Neuron (in vitro differentiated cells): Measurements from ENCODE around the gene SPRING1.

Experiments
- H2AFZ ChIP-seq: one replicate; pipeline ENCODE4 v1.6.1; 2013; ENCODE audit warnings: low read depth, mild to moderate bottlenecking, inconsistent platforms, low read length, moderate library complexity
- H3K27me3 ChIP-seq: one replicate; pipeline ENCODE4 v1.6.1; 2013; ENCODE audit warnings: low read length; ENCODE audit not compliant: insufficient read depth
- H3K36me3 ChIP-seq: one replicate; pipeline ENCODE4 v1.6.1; 2013; ENCODE audit warnings: low read length; ENCODE audit not compliant: insufficient read depth
- H3K4me1 ChIP-seq: one replicate; pipeline ENCODE4 v1.6.1; 2013; ENCODE audit warnings: low read length; ENCODE audit not compliant: insufficient read depth
- H3K4me3 ChIP-seq: 2 replicates; pipeline ENCODE4 v1.5.1; 2013; ENCODE audit warnings: mild to moderate bottlenecking, low read length, moderate library complexity
- H3K9me3 ChIP-seq: one replicate; pipeline ENCODE4 v1.6.1; 2013; ENCODE audit warnings: low read length

The SPRING1 gene

GRCh38 chr12:116737774-116738657 is at the start of gene SPRING1, which contains the start of gene RNFT2:
TSS of gene SPRING1 (minus strand) at chr12:116738069. CDS start at chr12:116737900, 169 bp downstream.
TSS of gene RNFT2 (plus strand) at chr12:116738315. CDS start at chr12:116740498, 2,183 bp downstream.
- Histone ChIP-seq H2AFZ (peak within 1 kb of the TSS; percentile 19), H3K36me3 (peaks cover 37% of the 10 kb centered on the region), H3K9me3 (no peaks in the 10 kb centered on the region), H3K27me3 (no peaks in the 10 kb centered on the region), H3K4me1 (peaks cover 18% of the 10 kb centered on the region), H3K4me3 (peak within 1 kb of the TSS; percentile 99)

- Histone ChIP-seq H3K27me3 (no peaks in the 10 kb centered on the region), H3K4me1 (no peaks in the 10 kb centered on the region), H3K36me3 (peaks cover 64% of the 10 kb centered on the region), H3K4me3 (no peak overlapping the region), H3K9me3 (peaks cover 4% of the 10 kb centered on the region), H2AFZ (no peak overlapping the region)
Observed at GRCh38 chr12:116784238-116784612, 46.4 kb upstream of the SPRING1 start.

GRCh38 chr12:116783525-116784237 is 45.8 kb upstream of the SPRING1 start:
- Histone ChIP-seq H3K9me3 (peaks cover 5% of the 10 kb centered on the region), H3K27me3 (no peaks in the 10 kb centered on the region), H3K4me3 (no peak overlapping the region), H3K4me1 (no peaks in the 10 kb centered on the region), H3K36me3 (peaks cover 65% of the 10 kb centered on the region), H2AFZ (no peak overlapping the region)

- Histone ChIP-seq H2AFZ (no peak overlapping the region), H3K4me1 (no peaks in the 10 kb centered on the region), H3K4me3 (no peak overlapping the region), H3K36me3 (peaks cover 51% of the 10 kb centered on the region), H3K27me3 (no peaks in the 10 kb centered on the region), H3K9me3 (peaks cover 3% of the 10 kb centered on the region)
Observed at GRCh38 chr12:116780942-116781341, 43.1 kb upstream of the SPRING1 start.

GRCh38 chr12:116779597-116779996 is 41.7 kb upstream of the SPRING1 start:
- H3K4me1 ChIP-seq: no peaks in the 10 kb centered on the region
- H3K9me3 ChIP-seq: peaks cover 3% of the 10 kb centered on the region
- no peak overlapping the region for H2AFZ ChIP-seq
- H3K36me3 ChIP-seq: peaks cover 46% of the 10 kb centered on the region
- H3K4me3 ChIP-seq: no peak overlapping the region
- no peaks in the 10 kb centered on the region for H3K27me3 ChIP-seq

GRCh38 chr12:116777245-116777644 is 39.4 kb upstream of the SPRING1 start:
- H3K27me3 ChIP-seq: no peaks in the 10 kb centered on the region
- peaks cover 35% of the 10 kb centered on the region for H3K36me3 ChIP-seq
- H3K4me1 ChIP-seq: no peaks in the 10 kb centered on the region
- H2AFZ ChIP-seq: no peak overlapping the region
- H3K4me3 ChIP-seq: no peak overlapping the region
- H3K9me3 ChIP-seq: peaks cover 10% of the 10 kb centered on the region

GRCh38 chr12:116774020-116774419 is 36.2 kb upstream of the SPRING1 start:
- Histone ChIP-seq H3K9me3 (peaks cover 7% of the 10 kb centered on the region), H3K27me3 (no peaks in the 10 kb centered on the region), H2AFZ (no peak overlapping the region), H3K4me1 (no peaks in the 10 kb centered on the region), H3K4me3 (no peak overlapping the region), H3K36me3 (peaks cover 17% of the 10 kb centered on the region)

GRCh38 chr12:116773276-116773731 is 35.4 kb upstream of the SPRING1 start:
- no peaks in the 10 kb centered on the region for H3K4me1 ChIP-seq
- no peak overlapping the region for H2AFZ ChIP-seq
- peaks cover 7% of the 10 kb centered on the region for H3K9me3 ChIP-seq
- H3K36me3 ChIP-seq: peaks cover 14% of the 10 kb centered on the region
- H3K4me3 ChIP-seq: no peak overlapping the region
- H3K27me3 ChIP-seq: no peaks in the 10 kb centered on the region

GRCh38 chr12:116771651-116772050 is 33.8 kb upstream of the SPRING1 start:
- Histone ChIP-seq H3K4me1 (no peaks in the 10 kb centered on the region), H3K4me3 (no peak overlapping the region), H3K36me3 (peaks cover 21% of the 10 kb centered on the region)

GRCh38 chr12:116766746-116767145 is 28.9 kb upstream of the SPRING1 start:
- H3K9me3 ChIP-seq: no peaks in the 10 kb centered on the region
- H3K4me3 ChIP-seq: no peak overlapping the region
- H3K27me3 ChIP-seq: no peaks in the 10 kb centered on the region
- peaks cover 26% of the 10 kb centered on the region for H3K36me3 ChIP-seq
- H3K4me1 ChIP-seq: no peaks in the 10 kb centered on the region
- H2AFZ ChIP-seq: no peak overlapping the region

More at GRCh38 chr12:116771651-116772050, 33.8 kb upstream of the SPRING1 start:
- Histone ChIP-seq H2AFZ (no peak overlapping the region), H3K27me3 (no peaks in the 10 kb centered on the region), H3K9me3 (peaks cover 7% of the 10 kb centered on the region)

GRCh38 chr12:116766285-116766684 is 28.4 kb upstream of the SPRING1 start:
- Histone ChIP-seq H3K9me3 (no peaks in the 10 kb centered on the region), H3K36me3 (peaks cover 29% of the 10 kb centered on the region), H3K4me1 (no peaks in the 10 kb centered on the region), H3K4me3 (no peak overlapping the region), H3K27me3 (no peaks in the 10 kb centered on the region), H2AFZ (no peak overlapping the region)

- H3K36me3 ChIP-seq: peaks cover 30% of the 10 kb centered on the region
- H3K9me3 ChIP-seq: peaks cover under 1% of the 10 kb centered on the region
- H3K27me3 ChIP-seq: no peaks in the 10 kb centered on the region
- no peaks in the 10 kb centered on the region for H3K4me1 ChIP-seq
- no peak overlapping the region for H2AFZ ChIP-seq
- H3K4me3 ChIP-seq: no peak overlapping the region
Observed at GRCh38 chr12:116765271-116765670, 27.4 kb upstream of the SPRING1 start.

GRCh38 chr12:116761499-116761898 is 23.6 kb upstream of the SPRING1 start:
- peaks cover 26% of the 10 kb centered on the region for H3K36me3 ChIP-seq
- H3K4me1 ChIP-seq: no peaks in the 10 kb centered on the region

More at GRCh38 chr12:116761499-116761898, 23.6 kb upstream of the SPRING1 start:
- H2AFZ ChIP-seq: no peak overlapping the region
- H3K9me3 ChIP-seq: peaks cover 2% of the 10 kb centered on the region
- no peak overlapping the region for H3K4me3 ChIP-seq
- H3K27me3 ChIP-seq: no peaks in the 10 kb centered on the region
